ENCODE measurements around the gene PLXNA2. TPM values are rescaled to one million over a fixed set of nuclear protein-coding genes. Genes with fewer than 3 reads are reported as not detected.

The PLXNA2 gene
- total and polyA plus RNA-seq, 2 donors (not counting 3 experiments of a cell fraction or from before 2014, with no cell fraction given), result 42.6 to 229 TPM

DNA sequence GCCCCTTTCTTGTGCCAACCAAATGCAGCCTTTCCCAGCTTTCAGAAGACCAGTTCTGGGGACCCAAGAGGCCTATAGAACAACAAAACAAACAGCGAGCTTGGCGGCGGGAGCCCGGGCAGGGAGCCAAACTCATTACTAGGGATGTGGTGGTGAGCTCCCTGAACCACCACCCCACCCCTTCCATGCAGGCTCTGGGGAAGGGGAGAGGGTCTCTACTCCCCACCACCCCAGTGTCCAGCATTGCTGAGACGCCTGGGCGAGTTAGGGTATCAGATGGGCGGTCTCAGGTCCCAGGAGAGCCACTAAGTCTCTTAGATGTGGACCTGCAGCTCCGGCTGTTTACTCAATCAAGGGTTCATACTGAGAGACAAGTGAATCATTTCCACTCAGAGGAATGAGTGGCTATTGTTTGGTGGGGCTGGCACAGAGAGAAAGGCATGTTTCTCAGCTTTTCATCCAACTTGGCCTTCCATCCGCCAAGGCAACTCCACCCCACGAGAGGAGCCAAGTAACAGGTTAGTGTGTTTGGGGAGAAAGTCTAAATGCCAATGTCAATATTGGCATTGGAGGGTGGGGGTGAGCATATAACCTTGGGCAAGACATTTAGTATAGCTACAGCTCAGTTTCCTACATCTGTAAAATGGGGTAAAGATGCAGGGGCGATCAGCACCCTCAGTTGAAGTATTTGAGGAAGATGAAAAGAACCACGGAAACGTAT is 40.9 kb downstream of the PLXNA2 start:
- peak overlapping the region; percentile 74 for H3K9ac ChIP-seq (replicated peaks; ENCODE audit: extremely low read depth, insufficient read depth, low read length)
- BruUV-seq (replicated peaks), result no TSS peak
- no peaks in the 10 kb centered on the region for H3K9me3 ChIP-seq (replicated peaks; ENCODE audit: control insufficient read depth, insufficient read depth, low read length)
- H3K4me2 ChIP-seq (ENCODE audit: insufficient read depth, low read length), result peak overlapping the region; percentile 61
- H3K4me3 ChIP-seq (replicated peaks in 1 of 3; ENCODE audit: insufficient read depth in 1 of 3, low read depth in 1 of 3, low read length in 3 of 3), result no peak overlapping the region
- no peaks in the 10 kb centered on the region for H3K27me3 ChIP-seq (ENCODE audit: control insufficient read depth in 2 of 2, insufficient read depth in 2 of 2, low read length in 2 of 2)
- H3K36me3 ChIP-seq (ENCODE audit: control insufficient read depth in 2 of 2, extremely low read depth in 1 of 2, insufficient read depth in 2 of 2, low read length in 2 of 2), result peaks cover 7 to 12% of the 10 kb centered on the region in 2 experiments
- H2AFZ ChIP-seq (ENCODE audit: low read depth, low read length), result no peak overlapping the region
- H3K4me1 ChIP-seq (ENCODE audit: control insufficient read depth, extremely low read depth, insufficient read depth, low read length), result peaks cover 81% of the 10 kb centered on the region
- FAIRE-seq (peak; percentile 90), DNase-seq (ENCODE audit: low read depth, low spot score) (peak; percentile 96)
- POLR2A ChIA-PET, result interaction anchor here (0.7 to 1.6 kb wide), 5 partner anchors 9 to 33 kb away, joined by 3 to 8 read pairs (median 7); no protein-coding TSS in a partner anchor
- no peaks in the 10 kb centered on the region for H3K9me1 ChIP-seq (replicated peaks; ENCODE audit: control insufficient read depth, extremely low read depth, insufficient read depth, low read length)
- TF ChIP-seq JUN (IDR thresholded peaks at IDR 0.05; ENCODE audit: borderline replicate concordance, insufficient read depth, insufficient read length, low read depth), result peak; percentile 72
- peak; percentile 85 for TF ChIP-seq FOS (IDR thresholded peaks at IDR 0.05; ENCODE audit: borderline replicate concordance, insufficient read depth, low read length)
- TF ChIP-seq, protein P1, sequence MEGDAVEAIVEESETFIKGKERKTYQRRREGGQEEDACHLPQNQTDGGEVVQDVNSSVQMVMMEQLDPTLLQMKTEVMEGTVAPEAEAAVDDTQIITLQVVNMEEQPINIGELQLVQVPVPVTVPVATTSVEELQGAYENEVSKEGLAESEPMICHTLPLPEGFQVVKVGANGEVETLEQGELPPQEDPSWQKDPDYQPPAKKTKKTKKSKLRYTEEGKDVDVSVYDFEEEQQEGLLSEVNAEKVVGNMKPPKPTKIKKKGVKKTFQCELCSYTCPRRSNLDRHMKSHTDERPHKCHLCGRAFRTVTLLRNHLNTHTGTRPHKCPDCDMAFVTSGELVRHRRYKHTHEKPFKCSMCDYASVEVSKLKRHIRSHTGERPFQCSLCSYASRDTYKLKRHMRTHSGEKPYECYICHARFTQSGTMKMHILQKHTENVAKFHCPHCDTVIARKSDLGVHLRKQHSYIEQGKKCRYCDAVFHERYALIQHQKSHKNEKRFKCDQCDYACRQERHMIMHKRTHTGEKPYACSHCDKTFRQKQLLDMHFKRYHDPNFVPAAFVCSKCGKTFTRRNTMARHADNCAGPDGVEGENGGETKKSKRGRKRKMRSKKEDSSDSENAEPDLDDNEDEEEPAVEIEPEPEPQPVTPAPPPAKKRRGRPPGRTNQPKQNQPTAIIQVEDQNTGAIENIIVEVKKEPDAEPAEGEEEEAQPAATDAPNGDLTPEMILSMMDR (IDR thresholded peaks at IDR 0.05; ENCODE audit: extremely low read depth in 1 of 2, insufficient read depth in 1 of 2, low read depth in 1 of 2, low read length in 2 of 2), result no peak
- peak; percentile 89 for TF ChIP-seq POLR2AphosphoS5 (IDR thresholded peaks at IDR 0.05; ENCODE audit: insufficient read depth, low read depth, low read length)
- no peak for TF ChIP-seq EZH2 (IDR thresholded peaks at IDR 0.05; ENCODE audit: borderline replicate concordance, low read depth, low read length, severe bottlenecking)
- TF ChIP-seq, protein P2, sequence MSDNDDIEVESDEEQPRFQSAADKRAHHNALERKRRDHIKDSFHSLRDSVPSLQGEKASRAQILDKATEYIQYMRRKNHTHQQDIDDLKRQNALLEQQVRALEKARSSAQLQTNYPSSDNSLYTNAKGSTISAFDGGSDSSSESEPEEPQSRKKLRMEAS (IDR thresholded peaks at IDR 0.05; ENCODE audit: insufficient read depth, insufficient read length), result peak; percentile 14
- peak; percentile 43 for TF ChIP-seq GATA2 (IDR thresholded peaks at IDR 0.05; ENCODE audit: insufficient read depth, insufficient read length, low read depth, low read length)
- TF ChIP-seq MYC (IDR thresholded peaks at IDR 0.05; ENCODE audit: low read depth, low read length), result no peak
- peak; percentile 72 for TF ChIP-seq POLR2A (IDR thresholded peaks at IDR 0.05; ENCODE audit: low read depth, low read length)
- H3K79me2 ChIP-seq (ENCODE audit: control insufficient read depth, insufficient read depth, low read length), result peaks cover 58% of the 10 kb centered on the region
- peak overlapping the region; percentile 92 for H3K27ac ChIP-seq (ENCODE audit: insufficient read depth, low read depth, low read length)
- CTCF ChIA-PET, result interaction anchor here (0.8 to 32.5 kb wide), 17 partner anchors 10 to 265 kb away, joined by 3 to 714 read pairs (median 5); partner anchors contain the start of gene PLXNA2
- H4K20me1 ChIP-seq (replicated peaks; ENCODE audit: control insufficient read depth, extremely low read depth, insufficient read depth, low read length), result no peaks in the 10 kb centered on the region
- intact Hi-C loops (cut with micrococcal nuclease) (loop anchor here (1.0 to 5.0 kb wide), 5 partner anchors 16 to 261 kb away; partner anchors contain the start of gene PLXNA2), dilution Hi-C loops (cut with MboI; ENCODE audit: extremely low pct_ligation_motif_present, low sequenced_read_pairs) (no loop called here)
